ENCODE measurements around the gene SMG5.

The SMG5 gene

GRCh38 chr1:156233426-156234127, 49.0 kb downstream of the SMG5 start:
- TF ChIP-seq CTCF (conservative IDR thresholded peaks at IDR 0.05; ENCODE audit: control insufficient read depth, insufficient read depth, low read depth, low read length) = no peak
- no peak overlapping the region for H3K4me3 ChIP-seq (ENCODE audit: control insufficient read depth, low read depth, low read length)
- peak; percentile 78 for DNase-seq (ENCODE audit: low read depth)

- TF ChIP-seq CTCF (conservative IDR thresholded peaks at IDR 0.05; ENCODE audit: control insufficient read depth, insufficient read depth, low read depth, low read length) = no peak
- DNase-seq (ENCODE audit: low read depth) = no peak
- H3K4me3 ChIP-seq (ENCODE audit: control insufficient read depth, low read depth, low read length) = no peak overlapping the region
Measured at GRCh38 chr1:156232201-156232894, 50.3 kb downstream of the SMG5 start.

- no peak for TF ChIP-seq CTCF (conservative IDR thresholded peaks at IDR 0.05; ENCODE audit: control insufficient read depth, insufficient read depth, low read depth, low read length)
- DNase-seq (ENCODE audit: low read depth) = no peak
- H3K4me3 ChIP-seq (ENCODE audit: control insufficient read depth, low read depth, low read length) = no peak overlapping the region
Measured at GRCh38 chr1:156230473-156230837, 52.2 kb downstream of the SMG5 start.

- TF ChIP-seq CTCF (conservative IDR thresholded peaks at IDR 0.05; ENCODE audit: control insufficient read depth, insufficient read depth, low read depth, low read length) = no peak
- H3K4me3 ChIP-seq (ENCODE audit: control insufficient read depth, low read depth, low read length) = no peak overlapping the region
- no peak for DNase-seq (ENCODE audit: low read depth)
Measured at GRCh38 chr1:156229809-156230472, 52.7 kb downstream of the SMG5 start.

GRCh38 chr1:156228501-156228900, 54.1 kb downstream of the SMG5 start:
- DNase-seq (ENCODE audit: low read depth) = no peak
- H3K4me3 ChIP-seq (ENCODE audit: control insufficient read depth, low read depth, low read length) = no peak overlapping the region
- no peak for TF ChIP-seq CTCF (conservative IDR thresholded peaks at IDR 0.05; ENCODE audit: control insufficient read depth, insufficient read depth, low read depth, low read length)

- no peak for TF ChIP-seq CTCF (conservative IDR thresholded peaks at IDR 0.05; ENCODE audit: control insufficient read depth, insufficient read depth, low read depth, low read length)
- no peak overlapping the region for H3K4me3 ChIP-seq (ENCODE audit: control insufficient read depth, low read depth, low read length)
- DNase-seq (ENCODE audit: low read depth) = no peak
Measured at GRCh38 chr1:156226782-156227181, 55.8 kb downstream of the SMG5 start.

Measured in fibroblast of mammary gland (primary cell).